ENCODE data around the gene CSMD2. TPM values are rescaled to one million over a fixed set of nuclear protein-coding genes. Genes with fewer than 3 reads are reported as not detected.

CSMD2 gene
- total and polyA plus RNA-seq, 2 donors (not counting 1 experiment from before 2014, with no cell fraction given) = 2.2 to 7.6 TPM

GRCh38 chr1:34055818-34056217, 109.2 kb downstream of the CSMD2 start:
- Histone ChIP-seq H3K4me1 (ENCODE audit: control insufficient read depth, extremely low read depth, insufficient read depth, low read length) (no peaks in the 10 kb centered on the region), H3K9me3 (ENCODE audit: control insufficient read depth, insufficient read depth, low read depth, low read length) (no peaks in the 10 kb centered on the region), H3K27me3 (ENCODE audit: control insufficient read depth, insufficient read depth, low read length) (no peaks in the 10 kb centered on the region), H3K4me3 (replicated peaks in 1 of 4; ENCODE audit: control extremely low read depth in 1 of 4, insufficient read depth in 1 of 4, low read depth in 3 of 4, low read length in 4 of 4) (no peak overlapping the region), H3K9ac (ENCODE audit: insufficient read depth, low read length) (no peak overlapping the region), H4K20me1 (ENCODE audit: control insufficient read depth, extremely low read depth, insufficient read depth, low read length) (no peaks in the 10 kb centered on the region), H3K79me2 (ENCODE audit: control insufficient read depth, insufficient read depth, low read length) (no peaks in the 10 kb centered on the region), H3K36me3 (ENCODE audit: control insufficient read depth, insufficient read depth, low read length) (no peaks in the 10 kb centered on the region), H3K4me2 (ENCODE audit: extremely low read depth, insufficient read depth, low read length) (no peak overlapping the region), H3K27ac (ENCODE audit: insufficient read depth, low read length) (no peak overlapping the region), H2AFZ (ENCODE audit: low read length) (no peak overlapping the region)
- no peak for DNase-seq (ENCODE audit: low read depth in 2 of 2)
- TF ChIP-seq EZH2 (IDR thresholded peaks at IDR 0.05; ENCODE audit: low read length, missing control alignments) (no peak), CTCF (conservative IDR thresholded peaks at IDR 0.05 in 1 of 2, IDR thresholded peaks at IDR 0.05 in 1 of 2; ENCODE audit: low read depth in 1 of 2, low read length in 2 of 2) (no peak)

- H3K4me2 ChIP-seq (ENCODE audit: extremely low read depth, insufficient read depth, low read length) = no peak overlapping the region
- no peak overlapping the region for H3K4me3 ChIP-seq (replicated peaks in 1 of 4; ENCODE audit: control extremely low read depth in 1 of 4, insufficient read depth in 1 of 4, low read depth in 3 of 4, low read length in 4 of 4)
- H3K36me3 ChIP-seq (ENCODE audit: control insufficient read depth, insufficient read depth, low read length) = no peaks in the 10 kb centered on the region
- H3K79me2 ChIP-seq (ENCODE audit: control insufficient read depth, insufficient read depth, low read length) = no peaks in the 10 kb centered on the region
- no peak overlapping the region for H3K27ac ChIP-seq (ENCODE audit: insufficient read depth, low read length)
- no peaks in the 10 kb centered on the region for H3K4me1 ChIP-seq (ENCODE audit: control insufficient read depth, extremely low read depth, insufficient read depth, low read length)
- no peaks in the 10 kb centered on the region for H4K20me1 ChIP-seq (ENCODE audit: control insufficient read depth, extremely low read depth, insufficient read depth, low read length)
- no peak for DNase-seq (ENCODE audit: low read depth in 2 of 2)
- no peak for TF ChIP-seq CTCF (conservative IDR thresholded peaks at IDR 0.05 in 1 of 2, IDR thresholded peaks at IDR 0.05 in 1 of 2; ENCODE audit: low read depth in 1 of 2, low read length in 2 of 2)
- no peak overlapping the region for H2AFZ ChIP-seq (ENCODE audit: low read length)
- H3K9me3 ChIP-seq (ENCODE audit: control insufficient read depth, insufficient read depth, low read depth, low read length) = no peaks in the 10 kb centered on the region
- no peaks in the 10 kb centered on the region for H3K27me3 ChIP-seq (ENCODE audit: control insufficient read depth, insufficient read depth, low read length)
- H3K9ac ChIP-seq (ENCODE audit: insufficient read depth, low read length) = no peak overlapping the region
These were observed 110.1 kb downstream of the CSMD2 start for GRCh38 chr1:34054920-34055319.

- Histone ChIP-seq H3K27ac (ENCODE audit: insufficient read depth, low read length) (no peak overlapping the region), H3K9me3 (ENCODE audit: control insufficient read depth, insufficient read depth, low read depth, low read length) (no peaks in the 10 kb centered on the region), H3K4me3 (replicated peaks in 1 of 4; ENCODE audit: control extremely low read depth in 1 of 4, insufficient read depth in 1 of 4, low read depth in 3 of 4, low read length in 4 of 4) (no peak overlapping the region), H3K79me2 (ENCODE audit: control insufficient read depth, insufficient read depth, low read length) (no peaks in the 10 kb centered on the region), H4K20me1 (ENCODE audit: control insufficient read depth, extremely low read depth, insufficient read depth, low read length) (no peaks in the 10 kb centered on the region), H3K36me3 (ENCODE audit: control insufficient read depth, insufficient read depth, low read length) (no peaks in the 10 kb centered on the region), H3K9ac (ENCODE audit: insufficient read depth, low read length) (no peak overlapping the region), H3K4me2 (ENCODE audit: extremely low read depth, insufficient read depth, low read length) (no peak overlapping the region), H3K4me1 (ENCODE audit: control insufficient read depth, extremely low read depth, insufficient read depth, low read length) (no peaks in the 10 kb centered on the region), H2AFZ (ENCODE audit: low read length) (no peak overlapping the region), H3K27me3 (ENCODE audit: control insufficient read depth, insufficient read depth, low read length) (no peaks in the 10 kb centered on the region)
- DNase-seq (ENCODE audit: low read depth in 2 of 2) = no peak
- TF ChIP-seq EZH2 (IDR thresholded peaks at IDR 0.05; ENCODE audit: low read length, missing control alignments) = no peak
- no peak for TF ChIP-seq CTCF (conservative IDR thresholded peaks at IDR 0.05 in 1 of 2, IDR thresholded peaks at IDR 0.05 in 1 of 2; ENCODE audit: low read depth in 1 of 2, low read length in 2 of 2)
These were observed 111.4 kb downstream of the CSMD2 start for GRCh38 chr1:34053660-34054059.
